SK-N-SH treated with all-trans-retinoic acid at 6 μM for 48 hours (cell line): ENCODE measurements around the gene LTN1.

Experiments
- ARNTL ChIP-seq: fragments of 450-650 bp; formaldehyde crosslinking; IDR thresholded peaks from 2 replicates; pipeline ENCODE4 v1.5.0; 2020; ENCODE audit warnings: low read depth, mild to moderate bottlenecking, moderate library complexity, borderline replicate concordance
- PATZ1 ChIP-seq: fragments of 250-450 bp; sonication (Bioruptor Pico); IDR thresholded peaks from 2 replicates; pipeline ENCODE4 v1.8.0; 2020; ENCODE audit warnings: mild to moderate bottlenecking, moderate library complexity, borderline replicate concordance
- PPARA ChIP-seq: fragments of 250-450 bp; sonication (Bioruptor Pico); IDR thresholded peaks from 2 replicates; pipeline ENCODE4 v1.5.0; 2020; ENCODE audit warnings: mild to moderate bottlenecking, borderline replicate concordance
- RARB ChIP-seq: fragments of 250-450 bp; sonication (Bioruptor Pico); IDR thresholded peaks from 2 replicates; pipeline ENCODE4 v1.8.0; 2021; ENCODE audit warnings: mild to moderate bottlenecking, moderate library complexity
- ZFP3 ChIP-seq: fragments of 250-450 bp; sonication (Bioruptor Pico); IDR thresholded peaks from 2 replicates; pipeline ENCODE4 v1.5.0; 2020; ENCODE audit warnings: mild to moderate bottlenecking, moderate library complexity
- ZFP30 ChIP-seq: fragments of 450-650 bp; formaldehyde crosslinking; IDR thresholded peaks from 2 replicates; pipeline ENCODE4 v1.5.0; 2022; ENCODE audit warnings: mild to moderate bottlenecking, moderate library complexity
- ZNF70 ChIP-seq: fragments of 450-650 bp; formaldehyde crosslinking; IDR thresholded peaks from 2 replicates; pipeline ENCODE4 v1.5.0; 2020; ENCODE audit warnings: mild to moderate bottlenecking, moderate library complexity

- TF ChIP-seq ZFP30 (CRISPR knock-in tag): no peak
- no peak for TF ChIP-seq ZFP3 (CRISPR knock-in tag)
- TF ChIP-seq RARB (CRISPR knock-in tag): no peak
- no peak for TF ChIP-seq ZNF70 (CRISPR knock-in tag)
- TF ChIP-seq PATZ1 (CRISPR knock-in tag): no peak
- TF ChIP-seq PPARA (CRISPR knock-in tag): no peak
- TF ChIP-seq ARNTL (CRISPR knock-in tag): no peak
Measured at GRCh38 chr21:28953247-28953646, 39.4 kb downstream of the LTN1 start.
